Measurements from ENCODE around the gene KDM1B. TPM values are rescaled to one million over a fixed set of nuclear protein-coding genes. Genes with fewer than 3 reads are reported as not detected.

Gene KDM1B
- total and polyA plus RNA-seq, 2 donors (not counting 3 experiments of a cell fraction or from before 2014, with no cell fraction given): 3.0 to 10.8 TPM

DNA sequence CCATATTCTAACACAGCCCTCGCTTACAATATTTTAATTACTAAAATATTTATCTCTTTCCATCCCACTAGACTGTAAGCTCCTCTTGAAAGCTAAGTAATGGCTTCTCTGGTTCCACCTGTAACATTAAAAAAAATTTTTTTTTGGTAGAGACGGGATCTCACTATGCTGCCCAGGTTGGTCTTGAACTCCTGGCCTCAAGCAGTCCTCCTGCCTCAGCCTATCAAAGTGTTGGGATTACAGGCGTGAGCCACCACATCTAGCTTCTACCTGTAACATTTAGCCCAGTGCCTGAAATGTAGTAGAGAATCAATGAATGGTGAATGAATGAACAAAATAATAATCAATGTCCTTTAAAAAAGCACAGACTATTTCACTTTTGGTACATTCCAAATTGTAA lies 80.3 kb downstream of the KDM1B start:
- Histone ChIP-seq H3K9me3 (replicated peaks; ENCODE audit: control insufficient read depth, insufficient read depth, low read length) (no peaks in the 10 kb centered on the region), H3K36me3 (ENCODE audit: control insufficient read depth in 2 of 2, extremely low read depth in 1 of 2, insufficient read depth in 2 of 2, low read length in 2 of 2) (peaks cover 2 to 18% of the 10 kb centered on the region in 2 experiments), H3K9me1 (replicated peaks; ENCODE audit: control insufficient read depth, extremely low read depth, insufficient read depth, low read length) (no peaks in the 10 kb centered on the region), H3K27ac (ENCODE audit: insufficient read depth, low read depth, low read length) (no peak overlapping the region), H2AFZ (ENCODE audit: low read depth, low read length) (no peak overlapping the region), H3K4me2 (ENCODE audit: insufficient read depth, low read length) (no peak overlapping the region), H4K20me1 (replicated peaks; ENCODE audit: control insufficient read depth, extremely low read depth, insufficient read depth, low read length) (no peaks in the 10 kb centered on the region), H3K4me1 (ENCODE audit: control insufficient read depth, extremely low read depth, insufficient read depth, low read length) (peaks cover 5% of the 10 kb centered on the region), H3K4me3 (replicated peaks in 1 of 3; ENCODE audit: insufficient read depth in 1 of 3, low read depth in 1 of 3, low read length in 3 of 3) (no peak overlapping the region), H3K27me3 (ENCODE audit: control insufficient read depth in 2 of 2, insufficient read depth in 2 of 2, low read length in 2 of 2) (no peaks in the 10 kb centered on the region), H3K9ac (replicated peaks; ENCODE audit: extremely low read depth, insufficient read depth, low read length) (no peak overlapping the region), H3K79me2 (ENCODE audit: control insufficient read depth, insufficient read depth, low read length) (peaks cover 48% of the 10 kb centered on the region)
- dilution Hi-C loops (cut with MboI; ENCODE audit: extremely low pct_ligation_motif_present, low sequenced_read_pairs) (no loop called here), intact Hi-C loops (cut with micrococcal nuclease) (no loop called here)
- FAIRE-seq (no peak), DNase-seq (ENCODE audit: low read depth, low spot score) (no peak)
- ChIA-PET CTCF (interaction anchor here (0.6 kb wide), 1 partner anchor 70 kb away, joined by 3 read pairs; no protein-coding TSS in a partner anchor), POLR2A (no interaction called here)
- TF ChIP-seq GATA2 (IDR thresholded peaks at IDR 0.05; ENCODE audit: insufficient read depth, insufficient read length, low read depth, low read length) (no peak), FOS (IDR thresholded peaks at IDR 0.05; ENCODE audit: borderline replicate concordance, insufficient read depth, low read length) (no peak), EZH2 (IDR thresholded peaks at IDR 0.05; ENCODE audit: borderline replicate concordance, low read depth, low read length, severe bottlenecking) (no peak)
- TF ChIP-seq, protein P1, sequence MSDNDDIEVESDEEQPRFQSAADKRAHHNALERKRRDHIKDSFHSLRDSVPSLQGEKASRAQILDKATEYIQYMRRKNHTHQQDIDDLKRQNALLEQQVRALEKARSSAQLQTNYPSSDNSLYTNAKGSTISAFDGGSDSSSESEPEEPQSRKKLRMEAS (IDR thresholded peaks at IDR 0.05; ENCODE audit: insufficient read depth, insufficient read length): no peak
- TF ChIP-seq, protein P2, sequence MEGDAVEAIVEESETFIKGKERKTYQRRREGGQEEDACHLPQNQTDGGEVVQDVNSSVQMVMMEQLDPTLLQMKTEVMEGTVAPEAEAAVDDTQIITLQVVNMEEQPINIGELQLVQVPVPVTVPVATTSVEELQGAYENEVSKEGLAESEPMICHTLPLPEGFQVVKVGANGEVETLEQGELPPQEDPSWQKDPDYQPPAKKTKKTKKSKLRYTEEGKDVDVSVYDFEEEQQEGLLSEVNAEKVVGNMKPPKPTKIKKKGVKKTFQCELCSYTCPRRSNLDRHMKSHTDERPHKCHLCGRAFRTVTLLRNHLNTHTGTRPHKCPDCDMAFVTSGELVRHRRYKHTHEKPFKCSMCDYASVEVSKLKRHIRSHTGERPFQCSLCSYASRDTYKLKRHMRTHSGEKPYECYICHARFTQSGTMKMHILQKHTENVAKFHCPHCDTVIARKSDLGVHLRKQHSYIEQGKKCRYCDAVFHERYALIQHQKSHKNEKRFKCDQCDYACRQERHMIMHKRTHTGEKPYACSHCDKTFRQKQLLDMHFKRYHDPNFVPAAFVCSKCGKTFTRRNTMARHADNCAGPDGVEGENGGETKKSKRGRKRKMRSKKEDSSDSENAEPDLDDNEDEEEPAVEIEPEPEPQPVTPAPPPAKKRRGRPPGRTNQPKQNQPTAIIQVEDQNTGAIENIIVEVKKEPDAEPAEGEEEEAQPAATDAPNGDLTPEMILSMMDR (IDR thresholded peaks at IDR 0.05; ENCODE audit: extremely low read depth in 1 of 2, insufficient read depth in 1 of 2, low read depth in 1 of 2, low read length in 2 of 2): no peak
- BruUV-seq (replicated peaks): no TSS peak
